Keratinocyte (primary cell): ENCODE results near the gene GIMD1.

ENCODE experiments used
- EZH2 ChIP-seq: IDR thresholded peaks from one replicate; pipeline ENCODE4 v1.6.1; 2012; ENCODE audit warnings: inconsistent platforms, mild to moderate bottlenecking, low read length, moderate library complexity
- TF ChIP-seq, protein P1 (sequence below), 3 experiments: IDR thresholded peaks in 1 of 3; conservative IDR thresholded peaks in 1 of 3; optimal IDR thresholded peaks in 1 of 3; 2 replicates in 2 of 3; 3 replicates in 1 of 3; pipeline versions ENCODE3 to v1.5.1; 2011; ENCODE audit warnings: low read length in 3 of 3, mild to moderate bottlenecking in 3 of 3, moderate library complexity in 2 of 3, control low read depth in 1 of 3, inconsistent platforms in 1 of 3; ENCODE audit not compliant: insufficient read depth in 2 of 3; ENCODE audit errors: extremely low read depth in 1 of 3

- TF ChIP-seq, protein P1, sequence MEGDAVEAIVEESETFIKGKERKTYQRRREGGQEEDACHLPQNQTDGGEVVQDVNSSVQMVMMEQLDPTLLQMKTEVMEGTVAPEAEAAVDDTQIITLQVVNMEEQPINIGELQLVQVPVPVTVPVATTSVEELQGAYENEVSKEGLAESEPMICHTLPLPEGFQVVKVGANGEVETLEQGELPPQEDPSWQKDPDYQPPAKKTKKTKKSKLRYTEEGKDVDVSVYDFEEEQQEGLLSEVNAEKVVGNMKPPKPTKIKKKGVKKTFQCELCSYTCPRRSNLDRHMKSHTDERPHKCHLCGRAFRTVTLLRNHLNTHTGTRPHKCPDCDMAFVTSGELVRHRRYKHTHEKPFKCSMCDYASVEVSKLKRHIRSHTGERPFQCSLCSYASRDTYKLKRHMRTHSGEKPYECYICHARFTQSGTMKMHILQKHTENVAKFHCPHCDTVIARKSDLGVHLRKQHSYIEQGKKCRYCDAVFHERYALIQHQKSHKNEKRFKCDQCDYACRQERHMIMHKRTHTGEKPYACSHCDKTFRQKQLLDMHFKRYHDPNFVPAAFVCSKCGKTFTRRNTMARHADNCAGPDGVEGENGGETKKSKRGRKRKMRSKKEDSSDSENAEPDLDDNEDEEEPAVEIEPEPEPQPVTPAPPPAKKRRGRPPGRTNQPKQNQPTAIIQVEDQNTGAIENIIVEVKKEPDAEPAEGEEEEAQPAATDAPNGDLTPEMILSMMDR (optimal IDR thresholded peaks at IDR 0.05 in 1 of 3, IDR thresholded peaks at IDR 0.05 in 1 of 3, conservative IDR thresholded peaks at IDR 0.05 in 1 of 3; ENCODE audit: extremely low read depth in 1 of 3, insufficient read depth in 2 of 3, low read length in 3 of 3) = no peak
- TF ChIP-seq EZH2 = no peak
These were observed 17.3 kb upstream of the GIMD1 start for GRCh38 chr4:106385853-106386393.
